H1 (cell line): Measurements from ENCODE around the gene PRKAB2. TPM values are rescaled to one million over a fixed set of nuclear protein-coding genes. Genes with fewer than 3 reads are reported as not detected.

ENCODE experiments used
- CTCF ChIA-PET: fragments of 300-600 bp; sonication (Branson Sonifier 250); formaldehyde crosslinking; loops from one replicate; lab custom pipeline; 2021; ENCODE audit not compliant: partially characterized antibody; lab: Charles Lee
- POLR2A ChIA-PET: fragments of 300-600 bp; sonication (Branson Sonifier 250); formaldehyde crosslinking; loops from one replicate; lab custom pipeline; 2021; ENCODE audit warnings: inconsistent platforms; ENCODE audit not compliant: partially characterized antibody; lab: Charles Lee
- DNase-seq, 2 experiments: peaks; one replicate each; pipeline versions ENCODE4 v3.0.0 to v3.0.0-alpha.2; 2010 to 2022; ENCODE audit warnings: low spot score in 2 of 2, low read depth in 1 of 2, mixed read lengths in 1 of 2
- FAIRE-seq: peaks from 2 replicates; lab custom pipeline; 2011; peaks lifted over from hg19 to GRCh38; lab: Jason Lieb, UNC
- H2AFZ ChIP-seq: 2 replicates; pipeline ENCODE4 v1.8.1; 2012; ENCODE audit warnings: low read length, inconsistent platforms
- H2AK5ac ChIP-seq: 2 replicates; pipeline ENCODE4 v1.6.1; 2013; ENCODE audit warnings: low read depth, low read length
- H2BK120ac ChIP-seq: replicated peaks from 2 replicates; pipeline ENCODE3; 2013; ENCODE audit warnings: low read depth, low read length, inconsistent platforms
- H2BK12ac ChIP-seq: 2 replicates; pipeline ENCODE4 v1.6.1; 2013; ENCODE audit warnings: low read depth, low read length
- H2BK15ac ChIP-seq: 2 replicates; pipeline ENCODE4 v1.6.1; 2013; ENCODE audit warnings: low read length
- H2BK20ac ChIP-seq: 2 replicates; pipeline ENCODE4 v1.6.1; 2013; ENCODE audit warnings: low read length
- H2BK5ac ChIP-seq: 2 replicates; pipeline ENCODE4 v1.6.1; 2013; ENCODE audit warnings: low read depth, low read length
- H3K14ac ChIP-seq: 2 replicates; pipeline ENCODE4 v1.6.1; 2013; ENCODE audit warnings: inconsistent platforms; ENCODE audit not compliant: insufficient read length
- H3K18ac ChIP-seq: 2 replicates; pipeline ENCODE4 v1.6.1; 2013; ENCODE audit warnings: low read length; ENCODE audit errors: extremely low read depth
- H3K23ac ChIP-seq: 2 replicates; pipeline ENCODE4 v1.6.1; 2013; ENCODE audit warnings: inconsistent platforms; ENCODE audit not compliant: insufficient read length
- H3K23me2 ChIP-seq: 2 replicates; pipeline ENCODE4 v1.6.1; 2013; ENCODE audit warnings: low read depth, low read length
- H3K27ac ChIP-seq: 2 replicates; pipeline ENCODE4 v1.6.1; 2011; ENCODE audit warnings: low read depth, low read length, inconsistent platforms
- H3K27me3 ChIP-seq, 4 experiments: replicated peaks in 1 of 4; 1 replicate in 1 of 4; 2 replicates in 3 of 4; pipeline versions ENCODE4 v1.6.1 to v1.8.1; 2011 to 2013; ENCODE audit warnings: low read length in 3 of 4, mild to moderate bottlenecking in 3 of 4, inconsistent platforms in 2 of 4, mixed read lengths in 2 of 4, moderate library complexity in 1 of 4; ENCODE audit not compliant: control insufficient read depth in 3 of 4, insufficient read depth in 3 of 4; ENCODE audit errors: extremely low read depth in 1 of 4
- H3K36me3 ChIP-seq, 4 experiments: 2 replicates each; pipeline versions ENCODE4 v1.6.1 to v1.8.1; 2011 to 2013; ENCODE audit warnings: mild to moderate bottlenecking in 4 of 4, low read length in 3 of 4, moderate library complexity in 2 of 4, control low read depth in 1 of 4, inconsistent platforms in 1 of 4; ENCODE audit not compliant: insufficient read depth in 4 of 4, control insufficient read depth in 2 of 4
- H3K4ac ChIP-seq: replicated peaks from 2 replicates; pipeline ENCODE3; 2013; ENCODE audit warnings: low read length, low read depth, mixed read lengths, inconsistent platforms; ENCODE audit not compliant: insufficient read length
- H3K4me1 ChIP-seq, 4 experiments: replicated peaks in 1 of 4; 1 replicate in 1 of 4; 2 replicates in 3 of 4; pipeline versions ENCODE4 v1.6.1 to v1.8.1; 2011 to 2013; ENCODE audit warnings: low read length in 3 of 4, inconsistent platforms in 2 of 4, mixed read lengths in 1 of 4; ENCODE audit not compliant: insufficient read depth in 4 of 4, control insufficient read depth in 3 of 4
- H3K4me2 ChIP-seq, 2 experiments: 2 replicates each; pipeline versions ENCODE4 v1.6.1 to v1.8.1; 2011 to 2013; ENCODE audit warnings: low read depth in 2 of 2, low read length in 2 of 2, control low read depth in 1 of 2, inconsistent platforms in 1 of 2, mild to moderate bottlenecking in 1 of 2; ENCODE audit not compliant: insufficient read depth in 1 of 2
- H3K4me3 ChIP-seq, 4 experiments: fragments of 200-600, 300-600 bp in 1 of 4; sonication (generic), shearing (Covaris generic), sonication (Bioruptor Twin) in 1 of 4; 2 replicates each; pipeline versions ENCODE4 v1.5.1 to v1.8.1; 2011 to 2016; ENCODE audit warnings: low read length in 4 of 4, low read depth in 3 of 4, control low read depth in 2 of 4, inconsistent platforms in 2 of 4, mild to moderate bottlenecking in 2 of 4, mixed read lengths in 1 of 4, moderate library complexity in 1 of 4; ENCODE audit not compliant: insufficient read depth in 2 of 4; ENCODE audit errors: extremely low read depth in 1 of 4
- H3K56ac ChIP-seq: replicated peaks from 2 replicates; pipeline ENCODE3; 2013; ENCODE audit warnings: low read depth, mild to moderate bottlenecking, mixed read lengths, low read length, inconsistent platforms; ENCODE audit not compliant: insufficient read length
- H3K79me1 ChIP-seq: 2 replicates; pipeline ENCODE4 v1.6.1; 2013; ENCODE audit warnings: low read depth, low read length, control low read depth
- H3K79me2 ChIP-seq, 2 experiments: 2 replicates each; pipeline versions ENCODE4 v1.6.1 to v1.8.1; 2012 to 2013; ENCODE audit warnings: low read length in 2 of 2, mild to moderate bottlenecking in 2 of 2, inconsistent platforms in 1 of 2; ENCODE audit not compliant: insufficient read depth in 2 of 2, control insufficient read depth in 1 of 2
- H3K9ac ChIP-seq, 4 experiments: replicated peaks in 1 of 4; 1 replicate in 1 of 4; 2 replicates in 3 of 4; pipeline versions ENCODE4 v1.6.1 to v1.8.1; 2011 to 2013; ENCODE audit warnings: low read depth in 3 of 4, low read length in 3 of 4, control low read depth in 2 of 4, mild to moderate bottlenecking in 2 of 4, moderate library complexity in 2 of 4, inconsistent platforms in 1 of 4; ENCODE audit errors: extremely low read depth in 1 of 4
- H3K9me3 ChIP-seq, 2 experiments: 2 replicates each; pipeline versions ENCODE4 v1.6.1 to v1.8.1; 2012 to 2013; ENCODE audit warnings: mild to moderate bottlenecking in 2 of 2, moderate library complexity in 2 of 2, control low read depth in 1 of 2, inconsistent platforms in 1 of 2, low read depth in 1 of 2, low read length in 1 of 2, mixed read lengths in 1 of 2; ENCODE audit not compliant: insufficient read depth in 2 of 2
- H4K20me1 ChIP-seq, 2 experiments: replicated peaks in 1 of 2; 2 replicates each; pipeline versions ENCODE3 to v1.8.1; 2011 to 2013; ENCODE audit warnings: inconsistent platforms in 2 of 2, low read length in 2 of 2, mild to moderate bottlenecking in 1 of 2; ENCODE audit not compliant: insufficient read depth in 2 of 2, control insufficient read depth in 1 of 2
- H4K5ac ChIP-seq: 2 replicates; pipeline ENCODE4 v1.6.1; 2013; ENCODE audit warnings: low read length, low read depth, mixed read lengths, inconsistent platforms; ENCODE audit not compliant: insufficient read length
- H4K8ac ChIP-seq: 2 replicates; pipeline ENCODE4 v1.8.0; 2013; ENCODE audit warnings: mild to moderate bottlenecking, moderate library complexity, low read length, inconsistent platforms; ENCODE audit not compliant: insufficient read depth; ENCODE audit errors: extremely low read depth
- H4K91ac ChIP-seq: replicated peaks from 2 replicates; pipeline ENCODE3; 2013; ENCODE audit warnings: low read length, mixed read lengths, inconsistent platforms; ENCODE audit not compliant: insufficient read length
- ATF2 ChIP-seq: IDR thresholded peaks from 2 replicates; pipeline ENCODE4 v1.6.1; 2012; ENCODE audit warnings: low read length, inconsistent platforms
- BACH1 ChIP-seq: IDR thresholded peaks from 2 replicates; pipeline ENCODE4 v1.6.1; 2012; ENCODE audit warnings: low read length, improper control_type of control experiment
- CBX8 ChIP-seq: fragments of 300-800, 300-1000 bp; sonication (generic); IDR thresholded peaks from 2 replicates; pipeline ENCODE4 v1.7.1; 2016; ENCODE audit warnings: low read depth, low read length, borderline replicate concordance
- RBBP5 ChIP-seq: IDR thresholded peaks from 2 replicates; pipeline ENCODE4 v1.7.1; 2012; ENCODE audit warnings: low read depth, mild to moderate bottlenecking, inconsistent platforms, low read length, moderate library complexity, borderline replicate concordance
- SIRT6 ChIP-seq: IDR thresholded peaks from one replicate; pipeline ENCODE4 v1.7.1; 2012; ENCODE audit warnings: low read length, inconsistent platforms
- SUZ12 ChIP-seq: fragments of 200-600 bp; sonication (generic); IDR thresholded peaks from 2 replicates; pipeline ENCODE4 v1.6.1; 2012; ENCODE audit warnings: mild to moderate bottlenecking, inconsistent platforms, low read length, moderate library complexity, mixed read lengths
- TAF1 ChIP-seq: IDR thresholded peaks from 2 replicates; pipeline ENCODE4 v1.6.1; 2011; ENCODE audit warnings: mild to moderate bottlenecking, low read depth, low read length
- WGBS, 2 experiments: shearing (Covaris generic) in 1 of 2; methylation state at CpG; one replicate each; pipeline versions ENCODE4 v1.1.6 to v1.1.7; 2013 to 2015; ENCODE audit warnings: low lambda C conversion rate in 2 of 2, mixed read lengths in 2 of 2, inconsistent platforms in 1 of 2, low coverage in 1 of 2, missing lambda C conversion rate in 1 of 2; ENCODE audit not compliant: insufficient replicate concordance in 2 of 2, insufficient coverage in 1 of 2, insufficient read length in 1 of 2; ENCODE audit errors: extremely low coverage in 1 of 2, missing lambda C conversion rate in 1 of 2; 5-methylcytosine and 5-hydroxymethylcytosine counted together
- polyA plus RNA-seq, 7 experiments: library from polyadenylated mRNA; depleted of rRNA in 3 of 7; stranded (reverse) in 5 of 7; unstranded in 2 of 7; fragments of >200 nt in 5 of 7; fragments of 200-250 nt in 2 of 7; gene quantifications; 1 replicate in 5 of 7; 2 replicates in 1 of 7; 4 replicates in 1 of 7; pipeline versions ENCODE4 v1.2.1 to v1.2.3, GENCODE V29; 2011 to 2013; ENCODE audit warnings: missing spikeins in 2 of 7, mixed read lengths in 2 of 7
- total RNA-seq: library from RNA; stranded (reverse); fragmentation: NEBNext Ultra II Directional; extraction: Animal tissue kit (Norgen Biotek cat#: 25700); gene quantifications from 2 replicates; pipeline ENCODE4 v1.2.1, GENCODE V29; 2021

The PRKAB2 gene
- total and polyA plus RNA-seq, 2 of the 8 experiments (the other 6 are each of a cell fraction or from before 2014, with no cell fraction given), result 15.0 to 18.9 TPM

- H2BK15ac ChIP-seq, result no peak overlapping the region
- POLR2A ChIA-PET, result interaction anchor here (2.2 to 7.3 kb wide), 2 partner anchors 8 to 85 kb away, joined by 14 to 48 read pairs; no protein-coding TSS in a partner anchor
Measured at GRCh38 chr1:147169840-147170674, 2.2 kb downstream of the PRKAB2 start.

More at GRCh38 chr1:147169840-147170674, 2.2 kb downstream of the PRKAB2 start:
- no peak overlapping the region for H3K4ac ChIP-seq
- no peak for FAIRE-seq
- no peak overlapping the region for H4K91ac ChIP-seq
- peaks cover 2 to 12% (median 10%) of the 10 kb centered on the region in 4 experiments; a peak in 4 of 7 replicates for H3K4me1 ChIP-seq
- peaks cover 0 to 6% of the 10 kb centered on the region in 2 experiments for H4K20me1 ChIP-seq
- no peak overlapping the region for H2BK12ac ChIP-seq
- H2BK120ac ChIP-seq, result no peak overlapping the region
- no peaks in the 10 kb centered on the region for H3K27me3 ChIP-seq
- no peaks in the 10 kb centered on the region for H3K9me3 ChIP-seq
- no peak overlapping the region for H2AK5ac ChIP-seq
- H3K79me1 ChIP-seq, result 0 out of 2 replicates have a peak, but pooled peaks cover 2% of the 10 kb centered on the region
- 79% methylated on average over 6 of the region's 6 CpGs; no CpG with 5 or more reads in 1 of the 2 experiments for WGBS, 2 experiments
- H3K56ac ChIP-seq, result no peak overlapping the region
- no peak overlapping the region for H2AFZ ChIP-seq
- CTCF ChIA-PET, result interaction anchor here (1.1 to 1.2 kb wide), 2 partner anchors 10 to 58 kb away, joined by 3 read pairs; no protein-coding TSS in a partner anchor
- H3K4me3 ChIP-seq, result peak overlapping the region in 2 of 4 experiments; percentile 4 to 74; a peak in 3 of 8 replicates
- TF ChIP-seq SIRT6, result no peak
- TF ChIP-seq ATF2, result no peak
- TF ChIP-seq SUZ12, result no peak
- no peak for TF ChIP-seq BACH1
- no peak for TF ChIP-seq TAF1
- no peak for TF ChIP-seq RBBP5
- TF ChIP-seq CBX8, result no peak
- H3K4me2 ChIP-seq, result peak overlapping the region; percentile 25 to 94; a peak in 3 of 4 replicates
- peaks cover 4 to 50% of the 10 kb centered on the region in 2 experiments; a peak in 3 of 4 replicates for H3K79me2 ChIP-seq
- 0 out of 2 replicates have a peak, but pooled peaks cover 2% of the 10 kb centered on the region for H3K23me2 ChIP-seq
- no peak overlapping the region for H3K27ac ChIP-seq
- no peak overlapping the region for H2BK5ac ChIP-seq
- H4K8ac ChIP-seq, result no peak overlapping the region
- no peak overlapping the region for H3K18ac ChIP-seq
- no peak overlapping the region for H4K5ac ChIP-seq
- no peak overlapping the region for H3K14ac ChIP-seq
- H2BK20ac ChIP-seq, result no peak overlapping the region
- DNase-seq, result no peak
- H3K9ac ChIP-seq, result no peak overlapping the region; a peak in 1 of 7 replicates
- H3K36me3 ChIP-seq, result peaks cover 0 to 14% (median 12%) of the 10 kb centered on the region in 4 experiments; a peak in 6 of 8 replicates
- H3K23ac ChIP-seq, result no peak overlapping the region
